HCT116 (cell line): ENCODE data around the gene BTBD2. TPM values are rescaled to one million over a fixed set of nuclear protein-coding genes. Genes with fewer than 3 reads are reported as not detected.
A peak's percentile ranks its signal among the peaks of the same experiment; 100 is the strongest.
"Not testable (repeated sequence)": the region's sequence is repeated elsewhere in the genome, so short reads cannot be mapped to it uniquely, and the experiment has no call there.

Experiments
- ATAC-seq: fragments of 200-7000 bp; cut with Tn5 transposase; 2 replicates; pipeline ENCODE4 v1.9.1; 2020; ENCODE audit warnings: mild to moderate bottlenecking, moderate library complexity
- BruUV-seq: library from RNA; stranded (reverse); fragments of 400-500 nt; replicated peaks from 2 replicates; lab custom pipeline; 2021; lab: Mats Ljungman, UMichigan
- CTCF ChIA-PET: fragments of 300-600 bp; sonication (Branson Sonifier 250); formaldehyde crosslinking; loops from one replicate; lab custom pipeline; 2021; ENCODE audit warnings: antibody characterized with exemption; lab: Charles Lee
- POLR2A ChIA-PET: fragments of 300-600, 350-600 bp; sonication (Branson Sonifier 250); formaldehyde crosslinking; loops from one replicate; lab custom pipeline; 2021; ENCODE audit warnings: antibody characterized with exemption; lab: Charles Lee
- RAD21 ChIA-PET, 2 experiments: fragments of 300-600 bp; sonication (Branson Sonifier 250); formaldehyde crosslinking; loops; one replicate each; lab custom pipeline; 2023; ENCODE audit warnings: low total read pairs in 2 of 2; ENCODE audit not compliant: uncharacterized antibody in 2 of 2, unreplicated experiment in 2 of 2, low non-redundant PET in 1 of 2; lab: Charles Lee
- DNase-seq: peaks from one replicate; pipeline ENCODE4 v3.0.0-alpha.2; 2010; ENCODE audit warnings: low read depth, low spot score
- H2AFZ ChIP-seq: fragments of 200-600 bp; shearing (Covaris generic), sonication (generic); 2 replicates; pipeline ENCODE4 v1.6.1; 2017; ENCODE audit warnings: low read depth, mixed run types, mixed read lengths, antibody characterized with exemption, low read length; ENCODE audit not compliant: poor library complexity, severe bottlenecking
- H3K27ac ChIP-seq: 2 replicates; pipeline ENCODE4 v1.5.1; 2012; ENCODE audit warnings: low read depth, low read length
- H3K27me3 ChIP-seq: fragments of 200-600 bp; sonication (generic); 2 replicates; pipeline ENCODE4 v1.6.1; 2016; ENCODE audit warnings: mixed run types, low read length, mixed read lengths; ENCODE audit not compliant: insufficient read depth
- H3K36me3 ChIP-seq, 2 experiments: fragments of 200-500 bp in 1 of 2; fragments of 200-600 bp in 1 of 2; sonication (Bioruptor generic) in 1 of 2; sonication (generic) in 1 of 2; 2 replicates each; pipeline versions ENCODE4 v1.5.1 to v1.6.1; 2014 to 2016; ENCODE audit warnings: low read length in 2 of 2, inconsistent platforms in 1 of 2, mixed read lengths in 1 of 2, mixed run types in 1 of 2; ENCODE audit not compliant: insufficient read depth in 2 of 2, control insufficient read depth in 1 of 2
- H3K4me1 ChIP-seq, 2 experiments: fragments of 200-600 bp in 1 of 2; sonication (generic) in 1 of 2; 2 replicates each; pipeline versions ENCODE4 v1.5.1 to v1.6.1; 2012 to 2017; ENCODE audit warnings: low read length in 2 of 2, inconsistent platforms in 1 of 2, mild to moderate bottlenecking in 1 of 2, mixed read lengths in 1 of 2, mixed run types in 1 of 2, moderate library complexity in 1 of 2; ENCODE audit not compliant: insufficient read depth in 2 of 2, control insufficient read depth in 1 of 2
- H3K4me2 ChIP-seq: fragments of 200-600 bp; sonication (generic); 2 replicates; pipeline ENCODE4 v1.6.1; 2017; ENCODE audit warnings: mixed run types, low read length, mixed read lengths
- H3K4me3 ChIP-seq, 2 experiments: fragments of 200-600 bp in 1 of 2; sonication (generic) in 1 of 2; replicated peaks in 1 of 2; 2 replicates each; pipeline ENCODE4 v1.5.1; 2011 to 2016; ENCODE audit warnings: low read length in 2 of 2, control low read depth in 1 of 2, low read depth in 1 of 2, mild to moderate bottlenecking in 1 of 2, mixed read lengths in 1 of 2, mixed run types in 1 of 2
- H3K79me2 ChIP-seq: fragments of 200-600 bp; sonication (generic); 2 replicates; pipeline ENCODE4 v1.6.1; 2017; ENCODE audit warnings: mild to moderate bottlenecking, mixed run types, low read length, moderate library complexity, mixed read lengths; ENCODE audit not compliant: insufficient read depth
- H3K9ac ChIP-seq: fragments of 200-600 bp; sonication (generic); 2 replicates; pipeline ENCODE4 v1.6.1; 2016; ENCODE audit warnings: low read length, mixed read lengths
- H3K9me2 ChIP-seq: fragments of 200-600 bp; sonication (generic), shearing (Covaris generic); 2 replicates; pipeline ENCODE4 v1.6.1; 2017; ENCODE audit warnings: mixed run types, mild to moderate bottlenecking, moderate library complexity; ENCODE audit not compliant: insufficient read depth
- H3K9me3 ChIP-seq, 2 experiments: fragments of 200-500 bp in 1 of 2; fragments of 200-600 bp in 1 of 2; sonication (Bioruptor generic) in 1 of 2; sonication (generic) in 1 of 2; 2 replicates each; pipeline ENCODE4 v1.6.1; 2014 to 2017; ENCODE audit warnings: low read length in 2 of 2, mixed read lengths in 2 of 2, inconsistent platforms in 1 of 2, low read depth in 1 of 2, mild to moderate bottlenecking in 1 of 2, mixed run types in 1 of 2, moderate library complexity in 1 of 2; ENCODE audit not compliant: control insufficient read depth in 1 of 2, insufficient read depth in 1 of 2
- H4K20me1 ChIP-seq: fragments of 200-600 bp; sonication (generic), shearing (Covaris generic); 2 replicates; pipeline ENCODE4 v1.6.1; 2017; ENCODE audit warnings: mixed run types, mild to moderate bottlenecking, moderate library complexity; ENCODE audit not compliant: insufficient read depth
- CBX3 ChIP-seq: IDR thresholded peaks from 2 replicates; pipeline ENCODE4 v1.6.1; 2012; ENCODE audit warnings: low read depth
- EGR1 ChIP-seq: IDR thresholded peaks from 2 replicates; pipeline ENCODE4 v1.6.1; 2012; ENCODE audit warnings: low read depth
- ELF1 ChIP-seq: IDR thresholded peaks from 2 replicates; pipeline ENCODE4 v1.6.1; 2012; ENCODE audit warnings: low read depth, borderline replicate concordance
- EZH2phosphoT487 ChIP-seq: fragments of 200-600 bp; IDR thresholded peaks from 2 replicates; pipeline ENCODE4 v1.6.1; 2018; ENCODE audit warnings: antibody characterized with exemption, borderline replicate concordance
- FOSL1 ChIP-seq: IDR thresholded peaks from 2 replicates; pipeline ENCODE4 v1.6.1; 2012; ENCODE audit warnings: low read depth
- JUND ChIP-seq: IDR thresholded peaks from 2 replicates; pipeline ENCODE4 v1.6.1; 2012
- SIN3A ChIP-seq: IDR thresholded peaks from 2 replicates; pipeline ENCODE4 v1.6.1; 2012; ENCODE audit warnings: low read depth
- SRF ChIP-seq: IDR thresholded peaks from 2 replicates; pipeline ENCODE4 v1.6.1; 2012; ENCODE audit warnings: low read depth
- TCF7L2 ChIP-seq: IDR thresholded peaks from 2 replicates; pipeline ENCODE4 v1.7.0; 2011; ENCODE audit warnings: borderline replicate concordance, inconsistent platforms; ENCODE audit not compliant: insufficient read depth, insufficient read length; ENCODE audit errors: extremely low read depth
- ZFX ChIP-seq: fragments of 450-650 bp; IDR thresholded peaks from 2 replicates; pipeline ENCODE4 v1.6.1; 2017
- intact Hi-C: fragments of 100-400 bp; cut with micrococcal nuclease; formaldehyde crosslinking; loops from 2 replicates; pipeline ENCODE4 v1.10.0; 2022
- total RNA-seq: library from RNA; stranded (reverse); gene quantifications from one replicate; pipeline ENCODE4 v1.2.1, GENCODE V29; 2021; ENCODE audit not compliant: unreplicated experiment
- TF ChIP-seq, protein P1 (sequence below), 3 experiments: fragments of 200-600 bp in 1 of 3; sonication (generic) in 1 of 3; IDR thresholded peaks in 2 of 3; conservative IDR thresholded peaks in 1 of 3; 2 replicates each; pipeline ENCODE4 v1.5.1; 2012 to 2017; ENCODE audit warnings: low read depth in 2 of 3, low read length in 2 of 3, antibody characterized with exemption in 1 of 3, borderline replicate concordance in 1 of 3, control low read depth in 1 of 3, mild to moderate bottlenecking in 1 of 3, mixed read lengths in 1 of 3, mixed run types in 1 of 3, moderate library complexity in 1 of 3; ENCODE audit not compliant: insufficient read depth in 1 of 3
- TF ChIP-seq, protein P2 (sequence below): IDR thresholded peaks from 2 replicates; pipeline ENCODE4 v1.6.1; 2011; ENCODE audit warnings: mild to moderate bottlenecking, low read length, moderate library complexity; ENCODE audit not compliant: insufficient replicate concordance; ENCODE audit errors: extremely low read depth
- TF ChIP-seq, protein P3 (sequence below): IDR thresholded peaks from 2 replicates; pipeline ENCODE4 v1.6.1; 2012

The BTBD2 gene
- total RNA-seq, 1 experiment from 2014 or later, result 112 TPM

DNA sequence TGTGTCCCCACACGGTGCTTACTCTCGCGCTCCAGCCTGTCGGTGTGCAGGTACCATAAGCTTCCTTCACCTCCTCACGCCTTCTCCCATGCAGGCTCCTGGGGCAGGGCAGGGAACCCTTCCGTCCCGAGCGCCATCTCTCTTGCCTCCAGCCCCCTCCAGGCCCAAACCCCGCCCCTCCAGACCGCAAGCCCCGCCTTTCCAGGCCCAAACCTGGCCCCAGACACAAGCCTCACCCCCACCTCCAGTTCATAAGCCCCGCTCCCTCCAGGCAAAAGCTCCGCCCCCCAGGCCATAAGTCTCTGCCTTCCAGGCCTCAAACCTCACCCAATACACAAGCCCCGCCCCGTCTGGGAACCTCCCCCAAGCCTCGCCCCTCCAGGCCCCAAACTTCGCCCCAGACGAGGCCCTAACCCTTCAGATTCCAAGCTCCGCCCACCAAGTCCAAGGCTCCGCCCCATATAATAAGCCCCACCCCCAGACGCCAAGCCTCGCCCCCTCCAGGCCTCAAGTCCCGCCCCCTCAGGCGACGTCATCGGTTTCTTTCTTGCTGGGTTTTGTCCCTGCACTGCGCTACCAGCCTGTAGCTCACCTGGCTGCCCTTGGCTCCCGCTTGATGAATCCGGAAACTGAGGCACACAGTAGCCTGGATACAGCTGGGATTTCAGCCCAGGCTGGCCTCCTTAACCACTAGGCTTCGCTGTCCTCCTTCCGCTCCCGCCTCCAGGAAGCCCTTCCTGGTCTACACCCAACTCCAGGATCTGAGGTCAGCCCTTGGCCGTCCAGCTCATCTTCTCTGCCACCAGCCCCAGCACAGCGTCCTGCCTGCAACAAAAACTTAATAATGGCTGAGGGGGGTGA lies 19.4 kb upstream of the BTBD2 start (continued):
- TF ChIP-seq, protein P1, sequence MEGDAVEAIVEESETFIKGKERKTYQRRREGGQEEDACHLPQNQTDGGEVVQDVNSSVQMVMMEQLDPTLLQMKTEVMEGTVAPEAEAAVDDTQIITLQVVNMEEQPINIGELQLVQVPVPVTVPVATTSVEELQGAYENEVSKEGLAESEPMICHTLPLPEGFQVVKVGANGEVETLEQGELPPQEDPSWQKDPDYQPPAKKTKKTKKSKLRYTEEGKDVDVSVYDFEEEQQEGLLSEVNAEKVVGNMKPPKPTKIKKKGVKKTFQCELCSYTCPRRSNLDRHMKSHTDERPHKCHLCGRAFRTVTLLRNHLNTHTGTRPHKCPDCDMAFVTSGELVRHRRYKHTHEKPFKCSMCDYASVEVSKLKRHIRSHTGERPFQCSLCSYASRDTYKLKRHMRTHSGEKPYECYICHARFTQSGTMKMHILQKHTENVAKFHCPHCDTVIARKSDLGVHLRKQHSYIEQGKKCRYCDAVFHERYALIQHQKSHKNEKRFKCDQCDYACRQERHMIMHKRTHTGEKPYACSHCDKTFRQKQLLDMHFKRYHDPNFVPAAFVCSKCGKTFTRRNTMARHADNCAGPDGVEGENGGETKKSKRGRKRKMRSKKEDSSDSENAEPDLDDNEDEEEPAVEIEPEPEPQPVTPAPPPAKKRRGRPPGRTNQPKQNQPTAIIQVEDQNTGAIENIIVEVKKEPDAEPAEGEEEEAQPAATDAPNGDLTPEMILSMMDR (IDR thresholded peaks at IDR 0.05 in 2 of 3, conservative IDR thresholded peaks at IDR 0.05 in 1 of 3; ENCODE audit: borderline replicate concordance in 1 of 3, insufficient read depth in 1 of 3, low read depth in 2 of 3, low read length in 2 of 3), result no peak
- TF ChIP-seq SIN3A (no peak), JUND (no peak), TCF7L2 (no peak), ELF1 (no peak), EGR1 (no peak), CBX3 (no peak), EZH2phosphoT487 (no peak), FOSL1 (no peak), ZFX (no peak), SRF (no peak)
- TF ChIP-seq, protein P2, sequence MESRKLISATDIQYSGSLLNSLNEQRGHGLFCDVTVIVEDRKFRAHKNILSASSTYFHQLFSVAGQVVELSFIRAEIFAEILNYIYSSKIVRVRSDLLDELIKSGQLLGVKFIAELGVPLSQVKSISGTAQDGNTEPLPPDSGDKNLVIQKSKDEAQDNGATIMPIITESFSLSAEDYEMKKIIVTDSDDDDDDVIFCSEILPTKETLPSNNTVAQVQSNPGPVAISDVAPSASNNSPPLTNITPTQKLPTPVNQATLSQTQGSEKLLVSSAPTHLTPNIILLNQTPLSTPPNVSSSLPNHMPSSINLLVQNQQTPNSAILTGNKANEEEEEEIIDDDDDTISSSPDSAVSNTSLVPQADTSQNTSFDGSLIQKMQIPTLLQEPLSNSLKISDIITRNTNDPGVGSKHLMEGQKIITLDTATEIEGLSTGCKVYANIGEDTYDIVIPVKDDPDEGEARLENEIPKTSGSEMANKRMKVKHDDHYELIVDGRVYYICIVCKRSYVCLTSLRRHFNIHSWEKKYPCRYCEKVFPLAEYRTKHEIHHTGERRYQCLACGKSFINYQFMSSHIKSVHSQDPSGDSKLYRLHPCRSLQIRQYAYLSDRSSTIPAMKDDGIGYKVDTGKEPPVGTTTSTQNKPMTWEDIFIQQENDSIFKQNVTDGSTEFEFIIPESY, result no peak
- TF ChIP-seq, protein P3, sequence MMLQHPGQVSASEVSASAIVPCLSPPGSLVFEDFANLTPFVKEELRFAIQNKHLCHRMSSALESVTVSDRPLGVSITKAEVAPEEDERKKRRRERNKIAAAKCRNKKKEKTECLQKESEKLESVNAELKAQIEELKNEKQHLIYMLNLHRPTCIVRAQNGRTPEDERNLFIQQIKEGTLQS, result no peak

DNA sequence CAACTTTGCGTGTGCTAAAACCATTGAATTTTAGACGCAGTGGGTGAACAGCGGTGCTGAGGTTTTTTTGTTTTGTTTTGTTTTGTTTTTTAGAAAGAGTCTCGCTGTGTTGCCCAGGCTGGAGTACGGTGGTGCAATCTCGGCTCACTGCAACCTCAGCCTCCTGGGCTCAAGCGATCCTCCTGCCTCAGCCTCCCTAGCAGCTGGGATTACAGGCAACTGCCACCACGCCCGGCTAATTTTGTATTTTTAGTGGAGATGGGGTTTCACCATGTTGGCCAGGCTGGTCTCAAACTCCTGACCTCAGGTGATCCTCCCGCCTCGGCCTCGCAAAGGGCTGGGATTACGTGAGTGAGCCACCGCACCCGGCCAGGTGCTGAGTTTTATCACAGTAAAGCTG lies 18.7 kb upstream of the BTBD2 start:
- BruUV-seq, ATAC-seq, DNase-seq, H3K9me2 ChIP-seq, H3K27me3 ChIP-seq, H4K20me1 ChIP-seq, H2AFZ ChIP-seq, H3K36me3 ChIP-seq, RAD21 ChIA-PET, CTCF ChIA-PET, H3K79me2 ChIP-seq: not testable (repeated sequence)
- POLR2A ChIA-PET, result interaction anchor here (0.9 to 2.3 kb wide), 4 partner anchors 13 to 26 kb away, joined by 3 to 12 read pairs (median 6); no protein-coding TSS in a partner anchor
- intact Hi-C loops, result loop anchor here (5.0 kb wide), 1 partner anchor 118 kb away; the partner anchor contains the start of gene AP3D1
- H3K27ac ChIP-seq, result peak overlapping the region; percentile 93
- peak overlapping the region; percentile 57 to 61 for H3K4me3 ChIP-seq
- peaks cover 0 to 11% of the 10 kb centered on the region in 2 experiments; a peak in 1 of 4 replicates for H3K9me3 ChIP-seq
- peaks cover 46 to 64% of the 10 kb centered on the region in 2 experiments for H3K4me1 ChIP-seq
- peak overlapping the region; percentile 65 for H3K9ac ChIP-seq
- peak overlapping the region; percentile 85 for H3K4me2 ChIP-seq
